ENCODE data around the gene PCDHGB3.
"Not testable (repeated sequence)": the region's sequence is repeated elsewhere in the genome, so short reads cannot be mapped to it uniquely, and the experiment has no call there.

Gene PCDHGB3

DNA sequence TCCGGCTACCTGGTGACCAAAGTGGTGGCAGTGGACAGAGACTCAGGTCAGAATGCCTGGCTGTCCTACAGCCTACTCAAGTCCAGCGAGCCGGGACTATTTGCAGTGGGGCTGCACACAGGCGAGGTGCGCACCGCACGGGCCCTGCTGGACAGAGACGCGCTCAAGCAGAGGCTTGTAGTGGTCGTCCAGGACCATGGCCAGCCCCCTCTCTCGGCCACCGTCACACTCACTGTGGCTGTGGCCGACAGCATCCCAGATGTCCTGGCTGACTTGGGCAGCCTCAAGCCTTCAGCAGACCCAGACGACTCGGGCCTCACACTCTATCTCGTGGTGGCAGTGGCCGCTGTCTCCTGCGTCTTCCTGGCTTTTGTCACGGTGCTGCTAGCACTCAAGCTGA is 13.1 kb upstream of the PCDHGB3 start:
- no peak for DNase-seq (ENCODE audit: low read depth in 2 of 2)

GRCh38 chr5:141359790-141360426 is 10.1 kb upstream of the PCDHGB3 start, which contains the start of gene PCDHGB2:
Gene PCDHGB2 (plus strand): TSS chr5:141359994. CDS start chr5:141360136, 142 bp downstream.
- DNase-seq (ENCODE audit: low read depth in 2 of 2) = no peak

GRCh38 chr5:141360685-141361084 is 9.4 kb upstream of the PCDHGB3 start:
- DNase-seq (ENCODE audit: low read depth in 2 of 2) = no peak

- no peak for DNase-seq (ENCODE audit: low read depth in 2 of 2)
Measured at GRCh38 chr5:141362719-141363118, 7.3 kb upstream of the PCDHGB3 start.

GRCh38 chr5:141363952-141364660 is 5.9 kb upstream of the PCDHGB3 start, which contains the start of gene PCDHGA5:
Gene PCDHGA5 (plus strand): TSS chr5:141364162. CDS start chr5:141364331, 169 bp downstream.
- no peak for DNase-seq (ENCODE audit: low read depth in 2 of 2)

DNA sequence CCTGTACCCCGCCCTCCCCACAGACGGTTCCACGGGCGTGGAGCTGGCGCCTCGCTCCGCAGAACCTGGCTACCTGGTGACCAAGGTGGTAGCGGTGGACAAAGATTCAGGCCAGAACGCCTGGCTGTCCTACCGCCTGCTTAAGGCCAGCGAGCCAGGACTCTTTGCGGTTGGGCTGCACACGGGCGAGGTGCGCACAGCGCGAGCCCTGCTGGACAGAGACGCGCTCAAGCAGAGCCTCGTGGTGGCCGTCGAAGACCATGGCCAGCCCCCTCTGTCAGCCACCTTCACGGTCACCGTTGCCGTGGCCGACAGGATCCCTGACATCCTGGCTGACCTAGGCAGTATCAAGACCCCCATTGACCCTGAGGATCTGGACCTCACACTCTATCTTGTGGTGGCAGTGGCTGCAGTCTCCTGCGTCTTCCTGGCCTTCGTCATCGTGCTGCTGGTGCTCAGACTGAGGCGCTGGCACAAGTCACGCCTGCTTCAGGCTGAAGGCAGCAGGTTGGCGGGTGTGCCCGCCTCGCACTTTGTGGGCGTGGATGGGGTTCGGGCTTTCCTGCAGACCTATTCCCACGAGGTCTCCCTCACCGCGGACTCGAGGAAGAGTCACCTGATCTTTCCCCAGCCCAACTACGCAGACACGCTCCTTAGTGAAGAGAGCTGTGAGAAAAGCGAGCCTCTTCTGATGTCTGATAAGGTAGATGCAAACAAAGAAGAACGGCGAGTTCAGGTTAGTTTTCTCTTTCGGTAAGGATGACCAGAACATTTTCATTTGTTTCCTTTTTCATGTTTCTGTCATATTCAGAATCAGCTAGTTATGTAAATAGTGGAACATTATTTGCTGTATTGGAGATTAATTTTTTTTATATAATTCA is 3.8 kb upstream of the PCDHGB3 start:
- no peak for DNase-seq (ENCODE audit: low read depth in 2 of 2)

DNA sequence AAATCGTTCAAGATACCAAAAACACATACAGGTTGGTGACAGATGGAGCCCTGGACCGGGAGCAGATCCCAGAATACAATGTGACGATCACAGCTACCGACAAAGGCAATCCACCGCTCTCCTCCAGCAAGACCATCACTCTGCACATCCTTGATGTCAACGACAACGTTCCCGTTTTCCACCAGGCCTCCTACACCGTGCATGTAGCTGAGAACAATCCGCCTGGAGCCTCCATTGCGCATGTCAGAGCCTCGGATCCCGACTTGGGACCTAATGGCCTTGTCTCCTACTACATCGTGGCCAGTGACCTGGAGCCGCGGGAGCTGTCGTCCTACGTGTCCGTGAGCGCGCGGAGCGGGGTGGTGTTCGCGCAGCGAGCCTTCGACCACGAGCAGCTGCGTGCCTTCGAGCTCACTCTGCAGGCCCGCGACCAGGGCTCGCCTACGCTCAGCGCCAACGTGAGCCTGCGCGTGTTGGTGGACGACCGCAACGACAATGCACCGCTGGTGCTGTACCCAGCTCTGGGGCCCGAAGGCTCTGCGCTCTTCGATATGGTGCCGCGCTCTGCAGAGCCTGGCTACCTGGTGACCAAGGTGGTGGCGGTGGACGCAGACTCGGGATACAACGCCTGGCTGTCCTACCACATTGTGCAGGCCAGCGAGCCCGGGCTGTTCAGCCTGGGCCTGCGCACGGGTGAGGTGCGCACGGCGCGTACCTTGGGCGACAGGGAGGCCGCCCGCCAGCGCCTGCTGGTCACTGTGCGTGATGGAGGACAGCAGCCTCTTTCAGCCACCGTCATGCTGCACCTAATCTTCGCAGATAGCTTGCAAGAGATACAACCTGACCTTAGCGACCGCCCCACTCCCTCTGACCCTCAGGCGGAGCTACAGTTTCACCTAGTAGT is 1.8 kb downstream of the PCDHGB3 start:
- no peak for DNase-seq (ENCODE audit: low read depth in 2 of 2)

GRCh38 chr5:141373673-141374317 is 3.8 kb downstream of the PCDHGB3 start, which contains the start of gene PCDHGA6:
Gene PCDHGA6 (plus strand): TSS chr5:141373891. CDS start chr5:141374084, 193 bp downstream.
- no peak for DNase-seq (ENCODE audit: low read depth in 2 of 2)

DNA sequence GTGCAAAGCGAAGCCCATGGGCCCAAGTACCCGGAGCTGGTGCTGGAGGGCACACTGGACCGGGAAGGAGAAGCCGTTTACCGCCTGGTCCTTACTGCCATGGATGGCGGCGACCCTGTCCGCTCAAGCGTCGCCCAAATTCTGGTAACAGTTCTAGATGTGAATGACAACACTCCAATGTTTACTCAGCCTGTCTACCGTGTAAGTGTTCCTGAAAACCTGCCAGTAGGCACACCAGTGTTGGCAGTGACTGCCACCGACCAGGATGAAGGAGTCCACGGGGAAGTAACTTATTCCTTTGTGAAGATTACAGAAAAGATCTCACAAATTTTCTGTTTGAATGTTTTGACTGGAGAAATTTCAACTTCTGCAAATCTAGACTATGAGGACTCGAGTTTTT is 4.6 kb downstream of the PCDHGB3 start:
- no peak for DNase-seq (ENCODE audit: low read depth in 2 of 2)

GRCh38 chr5:141375444-141376155 is 5.6 kb downstream of the PCDHGB3 start:
- not testable (repeated sequence) for DNase-seq (ENCODE audit: low read depth in 2 of 2)

DNA sequence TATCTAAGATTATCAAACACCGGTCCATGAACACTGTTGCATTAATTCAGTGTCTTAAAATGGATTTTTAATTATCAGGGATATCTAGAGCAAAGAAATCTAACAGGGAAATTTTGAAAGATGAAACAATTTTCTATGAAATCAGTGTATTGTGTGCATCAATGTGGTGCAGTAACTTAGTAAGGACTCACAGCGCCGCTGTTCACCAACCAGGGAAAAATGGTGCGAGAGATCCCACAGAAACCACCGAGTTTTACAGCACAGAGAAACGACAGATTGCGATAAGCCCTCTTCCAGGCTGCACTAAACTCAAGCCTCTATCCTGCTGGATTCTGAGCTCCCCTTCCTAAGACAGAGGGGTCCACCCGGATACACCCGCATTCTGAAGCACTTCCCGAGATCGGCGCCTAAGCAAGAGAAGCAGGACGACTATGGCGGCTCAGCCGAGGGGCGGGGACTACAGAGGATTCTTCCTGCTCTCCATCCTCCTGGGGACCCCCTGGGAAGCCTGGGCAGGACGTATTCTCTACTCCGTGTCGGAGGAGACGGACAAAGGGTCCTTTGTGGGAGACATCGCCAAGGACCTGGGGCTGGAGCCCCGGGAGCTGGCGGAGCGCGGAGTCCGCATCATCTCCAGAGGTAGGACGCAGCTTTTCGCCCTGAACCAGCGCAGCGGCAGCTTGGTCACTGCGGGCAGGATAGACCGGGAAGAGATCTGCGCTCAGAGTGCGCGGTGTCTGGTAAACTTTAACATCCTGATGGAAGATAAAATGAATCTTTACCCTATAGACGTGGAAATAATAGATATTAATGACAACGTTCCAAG is 12.6 kb downstream of the PCDHGB3 start, which contains the start of gene PCDHGA7:
Gene PCDHGA7 (plus strand): TSS at position 274 of the 826 bp plus-strand sequence. CDS start 158 bp downstream, at position 432.
- no peak for DNase-seq (ENCODE audit: low read depth in 2 of 2)

- no peak for DNase-seq (ENCODE audit: low read depth in 2 of 2)
Measured at GRCh38 chr5:141383345-141383744, 13.3 kb downstream of the PCDHGB3 start.

DNA sequence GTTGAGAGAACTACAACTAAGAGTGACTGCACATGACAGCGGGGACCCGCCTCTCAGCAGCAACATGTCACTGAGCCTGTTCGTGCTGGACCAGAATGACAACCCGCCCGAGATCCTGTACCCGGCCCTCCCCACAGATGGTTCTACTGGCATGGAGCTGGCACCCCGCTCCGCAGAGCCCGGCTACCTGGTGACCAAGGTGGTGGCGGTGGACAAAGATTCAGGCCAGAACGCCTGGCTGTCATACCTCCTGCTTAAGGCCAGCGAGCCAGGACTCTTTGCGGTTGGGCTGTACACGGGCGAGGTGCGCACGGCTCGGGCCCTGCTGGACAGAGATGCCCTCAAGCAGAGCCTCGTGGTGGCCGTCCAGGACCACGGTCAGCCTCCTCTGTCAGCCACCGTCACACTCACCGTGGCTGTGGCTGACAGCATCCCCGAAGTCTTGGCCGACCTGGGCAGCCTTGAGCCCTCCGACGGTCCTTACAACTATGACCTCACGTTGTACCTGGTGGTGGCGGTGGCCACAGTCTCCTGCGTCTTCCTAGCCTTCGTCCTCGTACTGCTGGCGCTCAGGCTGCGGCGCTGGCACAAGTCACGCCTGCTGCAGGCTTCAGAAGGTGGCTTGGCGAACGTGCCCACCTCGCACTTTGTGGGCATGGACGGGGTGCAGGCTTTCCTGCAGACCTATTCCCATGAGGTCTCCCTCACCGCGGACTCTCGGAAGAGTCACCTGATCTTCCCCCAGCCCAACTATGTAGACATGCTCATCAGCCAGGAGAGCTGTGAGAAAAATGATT is 14.6 kb downstream of the PCDHGB3 start:
- no peak for DNase-seq (ENCODE audit: low read depth in 2 of 2)

GRCh38 chr5:141387557-141388311 is 17.7 kb downstream of the PCDHGB3 start, which contains the start of gene PCDHGB4:
Gene PCDHGB4 (plus strand): TSS chr5:141387698. CDS start chr5:141387885, 187 bp downstream.
- DNase-seq (ENCODE audit: low read depth in 2 of 2) = not testable (repeated sequence)

GRCh38 chr5:141388661-141389060 is 18.6 kb downstream of the PCDHGB3 start:
- no peak for DNase-seq (ENCODE audit: low read depth in 2 of 2)

- no peak for DNase-seq (ENCODE audit: low read depth in 2 of 2)
Measured at GRCh38 chr5:141389153-141390042, 19.4 kb downstream of the PCDHGB3 start.

Data from stimulated activated CD8-positive, alpha-beta memory T cell treated with anti-CD3 and anti-CD28 coated beads, Interleukin-15, amount 100 ng/mL, for 48 hours (primary cell).